ENCODE results near the gene BTBD9.

DNA sequence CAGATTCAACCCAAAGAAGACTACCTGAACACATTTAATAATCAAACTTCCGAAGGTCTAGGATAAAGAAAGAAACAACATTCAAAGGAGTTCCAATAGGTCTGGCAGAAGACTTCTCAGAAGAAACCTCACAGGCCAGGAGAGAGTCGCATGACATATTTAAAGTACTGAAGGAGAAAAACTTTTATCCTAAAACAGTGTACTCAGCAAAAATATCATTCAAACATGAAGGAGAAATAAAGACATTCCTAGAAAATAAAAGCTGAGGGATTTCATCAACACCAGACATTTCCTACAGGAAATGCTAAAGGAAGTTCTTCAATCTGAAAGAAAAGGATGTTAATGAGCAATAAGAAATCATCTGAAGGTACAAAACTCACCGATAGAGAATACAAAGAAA is 108.6 kb downstream of the BTBD9 start:
- TF ChIP-seq ZNF274 (IDR thresholded peaks at IDR 0.05; ENCODE audit: low read depth, low read length): no peak
- no peak for TF ChIP-seq SUZ12 (IDR thresholded peaks at IDR 0.05; ENCODE audit: extremely low read depth, insufficient read depth, insufficient read length)

All from NT2/D1 (cell line).